Measurements from ENCODE around the gene PTPRD. TPM values are rescaled to one million over a fixed set of nuclear protein-coding genes. Genes with fewer than 3 reads are reported as not detected.

The PTPRD gene
- total RNA-seq, 1 donor from 2014 or later, result 136 TPM

GRCh38 chr9:8531826-8532415 is 2080.9 kb downstream of the PTPRD start:
- Mint-ChIP-seq H3K9me3 (no peaks in the 10 kb centered on the region), H3K4me3 (no peak overlapping the region), H3K36me3 (no peaks in the 10 kb centered on the region), H3K27me3 (ENCODE audit: insufficient read depth, low read depth) (peaks cover 2% of the 10 kb centered on the region), H3K4me1 (peaks cover 7% of the 10 kb centered on the region), H3K27ac (no peak overlapping the region)
- Histone ChIP-seq H3K27ac (no peak overlapping the region), H3K9ac (no peak overlapping the region), H3K4me2 (no peak overlapping the region), H3F3A (ENCODE audit: low read depth) (no peaks in the 10 kb centered on the region), H3K4me3 (no peak overlapping the region), H3K79me2 (ENCODE audit: low read depth) (no peaks in the 10 kb centered on the region), H3K36me3 (no peaks in the 10 kb centered on the region), H3K27me3 (no peaks in the 10 kb centered on the region), H4K20me1 (ENCODE audit: low read depth) (peaks cover 14% of the 10 kb centered on the region), H3K9me3 (ENCODE audit: low read depth) (no peaks in the 10 kb centered on the region), H2AFZ (replicated peaks) (no peak overlapping the region), H3K4me1 (peaks cover 9% of the 10 kb centered on the region)
- TF ChIP-seq EZH2phosphoT487 (IDR thresholded peaks at IDR 0.05), result no peak
- no peak for TF ChIP-seq EZH2 (IDR thresholded peaks at IDR 0.05)
- DNase-seq (ENCODE audit: low spot score), result no peak

DNA sequence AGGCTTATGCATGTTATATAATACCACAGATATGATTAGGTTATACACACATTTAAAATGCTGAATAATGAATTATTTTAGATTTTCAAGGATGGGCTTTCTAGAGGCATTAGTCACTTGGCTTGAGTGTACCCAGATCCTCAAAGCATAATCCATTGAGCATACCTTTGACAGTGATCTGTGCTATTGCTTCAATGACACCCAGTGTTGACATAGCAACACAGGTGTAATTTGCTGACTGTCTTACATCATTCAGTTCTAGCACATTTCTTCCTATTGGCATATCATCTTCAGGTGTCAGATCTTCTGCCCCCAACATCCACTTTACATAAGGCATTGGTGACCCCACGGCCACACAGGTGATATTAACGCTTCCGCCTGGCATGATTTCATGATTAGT is 2091.7 kb downstream of the PTPRD start:
- DNase-seq (ENCODE audit: low spot score), result no peak
- H3K27me3 Mint-ChIP-seq (ENCODE audit: insufficient read depth, low read depth), result no peaks in the 10 kb centered on the region

GRCh38 chr9:8515748-8516147 is 2097.1 kb downstream of the PTPRD start:
- Histone ChIP-seq H3K4me3 (no peak overlapping the region), H3K4me2 (no peak overlapping the region), H2AFZ (replicated peaks) (no peak overlapping the region), H3K9me3 (ENCODE audit: low read depth) (no peaks in the 10 kb centered on the region), H3K79me2 (ENCODE audit: low read depth) (no peaks in the 10 kb centered on the region), H3K27ac (no peak overlapping the region), H3K4me1 (no peaks in the 10 kb centered on the region), H3K9ac (no peak overlapping the region), H4K20me1 (ENCODE audit: low read depth) (no peaks in the 10 kb centered on the region), H3K27me3 (no peaks in the 10 kb centered on the region), H3K36me3 (no peaks in the 10 kb centered on the region), H3F3A (ENCODE audit: low read depth) (no peaks in the 10 kb centered on the region)
- no peaks in the 10 kb centered on the region for H3K4me1 Mint-ChIP-seq
- peaks cover 19% of the 10 kb centered on the region for H3K36me3 Mint-ChIP-seq
- H3K27ac Mint-ChIP-seq, result no peak overlapping the region
- no peaks in the 10 kb centered on the region for H3K27me3 Mint-ChIP-seq (ENCODE audit: insufficient read depth, low read depth)
- H3K4me3 Mint-ChIP-seq, result no peak overlapping the region
- H3K9me3 Mint-ChIP-seq, result no peaks in the 10 kb centered on the region
- no peak for DNase-seq (ENCODE audit: low spot score)
- TF ChIP-seq EZH2 (IDR thresholded peaks at IDR 0.05), result no peak
- TF ChIP-seq, protein P1, sequence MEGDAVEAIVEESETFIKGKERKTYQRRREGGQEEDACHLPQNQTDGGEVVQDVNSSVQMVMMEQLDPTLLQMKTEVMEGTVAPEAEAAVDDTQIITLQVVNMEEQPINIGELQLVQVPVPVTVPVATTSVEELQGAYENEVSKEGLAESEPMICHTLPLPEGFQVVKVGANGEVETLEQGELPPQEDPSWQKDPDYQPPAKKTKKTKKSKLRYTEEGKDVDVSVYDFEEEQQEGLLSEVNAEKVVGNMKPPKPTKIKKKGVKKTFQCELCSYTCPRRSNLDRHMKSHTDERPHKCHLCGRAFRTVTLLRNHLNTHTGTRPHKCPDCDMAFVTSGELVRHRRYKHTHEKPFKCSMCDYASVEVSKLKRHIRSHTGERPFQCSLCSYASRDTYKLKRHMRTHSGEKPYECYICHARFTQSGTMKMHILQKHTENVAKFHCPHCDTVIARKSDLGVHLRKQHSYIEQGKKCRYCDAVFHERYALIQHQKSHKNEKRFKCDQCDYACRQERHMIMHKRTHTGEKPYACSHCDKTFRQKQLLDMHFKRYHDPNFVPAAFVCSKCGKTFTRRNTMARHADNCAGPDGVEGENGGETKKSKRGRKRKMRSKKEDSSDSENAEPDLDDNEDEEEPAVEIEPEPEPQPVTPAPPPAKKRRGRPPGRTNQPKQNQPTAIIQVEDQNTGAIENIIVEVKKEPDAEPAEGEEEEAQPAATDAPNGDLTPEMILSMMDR (IDR thresholded peaks at IDR 0.05), result no peak
- no peak for TF ChIP-seq EZH2phosphoT487 (IDR thresholded peaks at IDR 0.05)

More for the DNA sequence above, 2091.7 kb downstream of the PTPRD start:
- H3K79me2 ChIP-seq (ENCODE audit: low read depth), result no peaks in the 10 kb centered on the region
- no peak overlapping the region for H3K4me2 ChIP-seq
- H3K9me3 Mint-ChIP-seq, result no peaks in the 10 kb centered on the region
- H3K4me1 Mint-ChIP-seq, result no peaks in the 10 kb centered on the region
- no peak overlapping the region for H3K9ac ChIP-seq
- no peaks in the 10 kb centered on the region for H3K36me3 ChIP-seq
- no peaks in the 10 kb centered on the region for H4K20me1 ChIP-seq (ENCODE audit: low read depth)
- peaks cover 20% of the 10 kb centered on the region for H3K36me3 Mint-ChIP-seq
- no peak overlapping the region for H3K4me3 Mint-ChIP-seq
- H3K4me1 ChIP-seq, result peaks cover 12% of the 10 kb centered on the region
- no peaks in the 10 kb centered on the region for H3K27me3 ChIP-seq
- no peaks in the 10 kb centered on the region for H3K9me3 ChIP-seq (ENCODE audit: low read depth)
- TF ChIP-seq EZH2 (IDR thresholded peaks at IDR 0.05) (no peak), EZH2phosphoT487 (IDR thresholded peaks at IDR 0.05) (no peak)
- TF ChIP-seq, protein P1 (IDR thresholded peaks at IDR 0.05), result no peak
- H2AFZ ChIP-seq (replicated peaks), result no peak overlapping the region
- no peak overlapping the region for H3K4me3 ChIP-seq
- no peak overlapping the region for H3K27ac ChIP-seq
- H3F3A ChIP-seq (ENCODE audit: low read depth), result no peaks in the 10 kb centered on the region
- no peak overlapping the region for H3K27ac Mint-ChIP-seq

DNA sequence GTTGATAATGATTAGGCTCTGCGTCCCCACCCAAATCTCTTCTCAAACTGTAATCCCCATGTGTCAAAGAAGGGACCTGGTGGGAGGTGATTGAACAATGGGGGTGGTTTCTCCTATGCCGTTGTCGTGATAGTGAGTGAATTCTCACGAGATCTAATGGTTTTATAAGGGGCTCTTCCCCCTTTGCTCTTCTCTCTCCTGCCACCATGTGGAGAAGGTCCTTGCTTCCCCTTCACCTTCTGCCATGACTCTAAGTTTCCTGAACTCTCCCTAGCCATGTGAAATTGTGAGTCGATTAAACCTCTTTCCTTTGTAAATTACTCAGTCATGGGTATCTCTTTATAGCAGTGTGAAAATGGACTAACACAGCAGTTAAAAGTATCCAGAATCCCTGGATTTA is 2098.0 kb downstream of the PTPRD start:
- TF ChIP-seq EZH2phosphoT487 (IDR thresholded peaks at IDR 0.05) (no peak), EZH2 (IDR thresholded peaks at IDR 0.05) (no peak)
- TF ChIP-seq, protein P1 (IDR thresholded peaks at IDR 0.05), result peak; percentile 33
- Histone ChIP-seq H3K27me3 (no peaks in the 10 kb centered on the region), H3K4me1 (no peaks in the 10 kb centered on the region), H3F3A (ENCODE audit: low read depth) (no peaks in the 10 kb centered on the region), H3K4me2 (no peak overlapping the region), H3K27ac (no peak overlapping the region), H2AFZ (replicated peaks) (no peak overlapping the region), H4K20me1 (ENCODE audit: low read depth) (no peaks in the 10 kb centered on the region), H3K4me3 (no peak overlapping the region), H3K9me3 (ENCODE audit: low read depth) (no peaks in the 10 kb centered on the region), H3K9ac (no peak overlapping the region), H3K36me3 (no peaks in the 10 kb centered on the region), H3K79me2 (ENCODE audit: low read depth) (no peaks in the 10 kb centered on the region)
- Mint-ChIP-seq H3K4me3 (no peak overlapping the region), H3K9me3 (no peaks in the 10 kb centered on the region), H3K27ac (no peak overlapping the region), H3K27me3 (ENCODE audit: insufficient read depth, low read depth) (no peaks in the 10 kb centered on the region), H3K4me1 (no peaks in the 10 kb centered on the region), H3K36me3 (peaks cover 18% of the 10 kb centered on the region)
- DNase-seq (ENCODE audit: low spot score), result peak; percentile 13

Measured in neural progenitor cell (in vitro differentiated cells).